ENCODE measurements around the gene ZNF837. TPM values are rescaled to one million over a fixed set of nuclear protein-coding genes. Genes with fewer than 3 reads are reported as not detected.

Gene ZNF837
- total and polyA plus RNA-seq, 2 of the 13 experiments (the other 11 are each of a cell fraction or from before 2014, with no cell fraction given) = 0.29 to 1.3 TPM

- TF ChIP-seq KIAA2018 (CRISPR knock-in tag; IDR thresholded peaks at IDR 0.05; ENCODE audit: borderline replicate concordance) (no peak), ZNF10 (CRISPR knock-in tag; IDR thresholded peaks at IDR 0.05; ENCODE audit: borderline replicate concordance, low read depth) (no peak), FOXA3 (CRISPR knock-in tag; IDR thresholded peaks at IDR 0.05) (0 out of 2 replicates have a peak, but pooled peaks have one; percentile 40), POLR2AphosphoS2 (IDR thresholded peaks at IDR 0.05; ENCODE audit: low read depth, low read length) (no peak), RELA (CRISPR knock-in tag; IDR thresholded peaks at IDR 0.05) (no peak), SRSF4 (IDR thresholded peaks at IDR 0.05; ENCODE audit: low read depth, low read length, poor library complexity, severe bottlenecking) (no peak), ZNF597 (CRISPR knock-in tag; IDR thresholded peaks at IDR 0.05) (no peak), PTBP1 (IDR thresholded peaks at IDR 0.05; ENCODE audit: low read depth, low read length, poor library complexity, severe bottlenecking) (no peak), ARID3A (IDR thresholded peaks at IDR 0.05; ENCODE audit: low read depth, low read length) (no peak), HNRNPK (IDR thresholded peaks at IDR 0.05; ENCODE audit: low read depth, low read length, poor library complexity, severe bottlenecking) (no peak), TCF7 (IDR thresholded peaks at IDR 0.05; ENCODE audit: low read depth) (no peak), CBX5 (CRISPR knock-in tag; IDR thresholded peaks at IDR 0.05; ENCODE audit: borderline replicate concordance) (no peak), ZNF432 (CRISPR knock-in tag; IDR thresholded peaks at IDR 0.05; ENCODE audit: borderline replicate concordance) (no peak), TRIM22 (IDR thresholded peaks at IDR 0.05) (no peak), HDAC2 (CRISPR knock-in tag; IDR thresholded peaks at IDR 0.05) (peak; percentile 54; the same call in 1 of the 2 replicates), SIX4 (CRISPR knock-in tag; IDR thresholded peaks at IDR 0.05) (no peak; the same call in 1 of the 2 replicates)
These were observed 20.3 kb upstream of the ZNF837 start (continued) for GRCh38 chr19:58400916-58401839.
